Brain pericyte (primary cell): ENCODE data around the gene PRKCQ.

Experiments
- DNase-seq: peaks from one replicate; pipeline ENCODE4 v3.0.0-alpha.2; 2012; ENCODE audit warnings: low read depth, low spot score

Gene PRKCQ

GRCh38 chr10:6567884-6568283, 12.2 kb downstream of the PRKCQ start:
- DNase-seq: no peak

- no peak for DNase-seq
These were observed 12.8 kb downstream of the PRKCQ start for GRCh38 chr10:6567203-6567703.

DNA sequence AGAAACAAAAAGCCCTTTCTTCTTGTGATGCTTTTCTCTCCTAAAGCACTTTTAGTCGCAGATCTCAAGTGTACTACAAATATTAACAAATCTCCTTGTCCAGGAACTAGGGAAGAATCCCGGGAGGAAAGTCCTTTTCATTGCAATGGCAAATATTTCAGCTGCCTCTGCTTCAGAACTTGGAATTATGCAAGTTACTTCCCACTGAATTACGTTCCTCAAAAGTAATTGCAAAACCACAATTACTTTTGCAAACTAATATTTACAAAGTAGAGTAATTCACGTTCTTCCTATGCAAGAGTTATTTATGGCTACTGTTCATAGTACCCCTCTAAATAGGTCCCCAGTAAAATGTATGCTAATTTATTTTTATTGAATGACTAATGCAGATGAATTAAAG, 14.5 kb downstream of the PRKCQ start:
- no peak for DNase-seq

- DNase-seq: no peak
These were observed 15.7 kb downstream of the PRKCQ start for GRCh38 chr10:6564367-6564766.

DNA sequence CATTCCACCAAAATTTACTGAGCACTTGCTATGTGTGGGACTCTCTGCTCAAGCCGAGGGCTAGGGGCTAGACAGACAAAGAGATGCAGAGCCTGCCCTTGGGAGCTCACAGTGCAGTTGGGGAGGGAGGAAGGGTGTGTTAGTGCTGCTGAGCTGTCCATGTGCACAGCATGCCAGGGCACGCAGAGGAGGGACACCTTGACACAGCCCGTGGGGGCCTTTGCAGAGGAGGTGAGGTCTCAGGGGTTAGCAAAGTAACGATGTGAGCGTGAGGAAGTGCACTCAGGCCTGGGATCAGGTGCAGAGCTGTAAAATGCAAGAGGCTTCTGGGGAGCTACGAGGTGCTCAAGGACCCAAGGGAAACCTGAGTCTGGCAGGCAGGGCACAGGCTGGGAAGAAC, 16.3 kb downstream of the PRKCQ start:
- DNase-seq: no peak

- DNase-seq: no peak
These were observed 17.0 kb downstream of the PRKCQ start for GRCh38 chr10:6563075-6563474.

- no peak for DNase-seq
These were observed 17.9 kb downstream of the PRKCQ start for GRCh38 chr10:6562221-6562620.

DNA sequence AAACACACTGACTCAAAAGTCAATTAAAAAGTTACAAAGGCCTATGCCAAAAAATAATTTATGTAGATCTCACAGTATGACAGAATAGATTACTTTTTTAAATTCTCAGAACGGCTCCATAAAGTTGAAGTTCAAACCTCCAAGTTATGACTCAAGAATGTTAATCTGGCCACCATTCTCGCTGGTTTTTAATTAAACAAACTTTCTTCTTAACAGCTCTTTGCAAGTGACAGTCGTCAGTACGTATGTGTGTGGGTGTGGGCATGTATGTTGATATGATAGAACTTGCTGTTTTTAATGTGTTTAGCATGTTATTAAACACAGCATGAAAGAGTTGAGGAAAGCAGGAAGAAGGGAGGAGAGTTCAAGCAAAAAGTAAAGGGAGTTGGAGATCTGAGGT, 18.5 kb downstream of the PRKCQ start:
- no peak for DNase-seq

DNA sequence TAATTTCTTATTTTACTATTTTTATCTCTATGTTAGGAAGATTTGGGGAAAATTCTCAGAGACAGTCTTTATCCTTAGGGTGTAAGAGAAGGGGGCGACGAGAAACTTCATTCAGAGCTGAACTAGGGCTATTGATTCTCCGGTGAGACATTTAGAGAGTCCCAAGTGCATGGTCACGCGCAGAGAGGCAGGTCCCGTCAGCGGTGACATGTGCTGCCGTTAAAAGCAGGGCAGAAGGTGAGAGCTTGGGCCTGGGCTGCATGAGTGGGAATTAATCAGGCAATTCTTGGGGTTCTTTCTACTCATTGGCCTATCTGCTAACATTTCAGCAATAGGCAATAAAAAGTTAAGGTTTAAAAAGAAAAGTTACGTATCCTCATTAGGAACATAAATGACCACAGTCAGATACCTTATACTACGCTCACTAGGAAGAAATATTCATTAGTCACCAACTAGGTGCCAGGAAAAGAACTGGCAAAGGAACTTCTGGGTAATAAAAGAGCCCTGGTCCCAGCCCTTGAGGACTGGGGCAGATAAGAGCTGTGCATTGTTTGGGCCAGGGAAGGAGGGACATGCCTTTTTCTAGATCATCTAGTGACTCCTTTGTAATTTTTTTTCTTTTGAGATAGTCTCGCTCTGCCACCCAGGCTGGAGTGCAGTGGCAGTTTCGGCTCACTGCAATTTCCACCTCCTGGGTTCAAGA, 21.2 kb downstream of the PRKCQ start:
- DNase-seq: no peak

DNA sequence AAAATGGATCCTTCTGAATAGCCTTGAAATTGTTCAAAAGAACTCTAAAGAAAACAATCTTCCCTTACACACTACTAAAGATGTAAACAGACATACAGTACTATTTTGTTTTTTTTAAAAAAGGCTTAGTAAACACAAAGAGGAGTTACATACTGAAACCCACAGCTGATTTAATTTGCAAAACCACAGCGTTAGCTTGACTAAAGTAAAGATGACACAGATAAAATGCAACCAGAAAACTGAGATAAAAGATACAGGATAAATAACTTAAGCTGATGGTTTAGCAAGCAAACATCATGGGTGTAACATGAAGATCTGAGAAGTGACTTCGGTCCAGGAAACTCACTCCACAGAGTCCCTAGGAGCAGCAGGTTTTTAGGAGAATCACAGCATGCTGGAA, 21.8 kb downstream of the PRKCQ start:
- no peak for DNase-seq

- DNase-seq: no peak
These were observed 26.1 kb downstream of the PRKCQ start for GRCh38 chr10:6553937-6554336.

- DNase-seq: no peak
These were observed 36.6 kb downstream of the PRKCQ start for GRCh38 chr10:6543431-6544005.

- DNase-seq: no peak
These were observed 37.1 kb downstream of the PRKCQ start for GRCh38 chr10:6542999-6543430.

DNA sequence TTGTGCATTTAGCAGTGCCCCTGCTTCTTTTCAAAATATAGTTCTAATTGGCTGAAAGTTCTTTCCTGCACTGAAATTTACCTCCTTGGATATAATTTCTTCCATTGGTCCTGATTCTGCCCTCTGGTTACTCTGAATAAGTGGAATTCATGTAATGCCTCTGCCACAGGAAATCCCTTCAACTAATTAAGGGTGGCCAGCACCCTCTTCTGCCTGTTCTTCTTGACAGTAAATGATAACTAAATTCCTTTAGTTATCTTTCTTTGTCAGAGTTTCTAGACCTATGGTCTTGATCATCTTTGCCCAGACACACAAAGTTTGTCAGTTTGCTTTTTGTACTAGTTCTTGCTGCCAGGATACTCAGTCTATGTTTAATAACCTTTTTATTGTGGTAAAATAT, 40.2 kb downstream of the PRKCQ start:
- no peak for DNase-seq

- DNase-seq: no peak
These were observed 42.3 kb downstream of the PRKCQ start for GRCh38 chr10:6537770-6538169.

GRCh38 chr10:6536102-6536501, 44.0 kb downstream of the PRKCQ start:
- no peak for DNase-seq

DNA sequence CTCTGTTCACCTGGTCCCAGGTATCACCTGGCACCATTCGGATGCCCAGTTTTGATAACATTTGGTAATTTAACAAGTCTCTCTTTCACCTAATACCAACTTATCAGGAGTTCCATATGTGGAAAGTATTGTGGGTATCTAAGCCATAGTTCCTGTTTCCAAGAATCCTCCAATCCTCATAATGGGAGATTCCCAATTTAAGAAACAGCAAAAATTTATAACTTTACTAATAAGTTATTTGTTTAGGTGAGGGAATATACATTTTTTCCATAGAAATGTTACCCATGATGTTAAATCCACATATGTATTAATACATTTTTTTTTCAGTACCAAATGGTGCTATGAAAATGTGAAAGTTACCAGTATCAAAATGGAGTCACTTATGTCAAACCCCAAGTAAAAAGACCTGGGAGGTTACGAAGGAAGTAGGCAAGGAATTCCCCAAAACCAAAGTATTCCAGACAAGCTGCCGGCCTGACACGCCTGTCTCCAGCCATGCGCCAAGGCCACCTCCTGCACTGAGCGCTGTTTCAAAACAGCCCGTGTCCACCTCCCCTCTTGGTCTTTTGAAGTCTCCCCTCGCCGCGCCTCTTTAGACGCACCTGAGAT, 44.8 kb downstream of the PRKCQ start:
- DNase-seq: no peak

- DNase-seq: no peak
These were observed 47.8 kb downstream of the PRKCQ start for GRCh38 chr10:6532321-6532720.

- DNase-seq: no peak
These were observed 49.1 kb downstream of the PRKCQ start for GRCh38 chr10:6530966-6531365.

DNA sequence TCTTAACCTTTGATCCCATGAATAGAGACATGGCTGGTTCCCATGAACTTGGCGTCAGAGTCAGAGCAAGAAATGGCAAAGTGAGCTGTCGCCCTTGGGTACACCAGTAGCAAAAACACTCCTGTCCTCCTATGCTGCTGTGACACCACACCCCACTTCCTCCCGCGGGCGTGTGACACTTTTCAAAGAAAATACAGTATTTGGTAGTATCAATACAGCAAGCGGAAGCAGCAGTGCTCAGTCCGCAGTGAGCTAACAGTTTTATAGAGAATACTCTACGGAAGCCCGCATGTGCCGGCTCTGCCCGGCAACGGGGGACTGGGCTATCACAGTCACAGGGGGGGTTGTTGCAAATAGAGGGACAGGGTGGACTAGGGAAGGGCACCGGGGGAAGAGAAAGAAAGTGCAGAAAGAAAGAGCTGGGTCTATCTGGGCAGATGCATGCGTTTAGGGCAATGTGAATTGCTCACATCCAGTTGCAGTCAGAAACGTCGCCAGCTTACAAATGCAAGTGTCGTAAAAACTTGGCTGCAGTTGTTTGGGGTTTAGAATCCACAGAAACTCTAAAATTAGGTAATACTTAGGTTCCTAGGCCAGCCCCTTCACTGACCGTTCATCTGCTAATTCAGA, 49.8 kb downstream of the PRKCQ start:
- DNase-seq: no peak

GRCh38 chr10:6528198-6528950, 51.7 kb downstream of the PRKCQ start:
- no peak for DNase-seq

- DNase-seq: no peak
These were observed 54.4 kb downstream of the PRKCQ start for GRCh38 chr10:6525599-6526165.
